Measurements from ENCODE around the gene TCERG1L. TPM values are rescaled to one million over a fixed set of nuclear protein-coding genes. Genes with fewer than 3 reads are reported as not detected.
"Not testable (repeated sequence)": the region's sequence is repeated elsewhere in the genome, so short reads cannot be mapped to it uniquely, and the experiment has no call there.

The TCERG1L gene, protein sequence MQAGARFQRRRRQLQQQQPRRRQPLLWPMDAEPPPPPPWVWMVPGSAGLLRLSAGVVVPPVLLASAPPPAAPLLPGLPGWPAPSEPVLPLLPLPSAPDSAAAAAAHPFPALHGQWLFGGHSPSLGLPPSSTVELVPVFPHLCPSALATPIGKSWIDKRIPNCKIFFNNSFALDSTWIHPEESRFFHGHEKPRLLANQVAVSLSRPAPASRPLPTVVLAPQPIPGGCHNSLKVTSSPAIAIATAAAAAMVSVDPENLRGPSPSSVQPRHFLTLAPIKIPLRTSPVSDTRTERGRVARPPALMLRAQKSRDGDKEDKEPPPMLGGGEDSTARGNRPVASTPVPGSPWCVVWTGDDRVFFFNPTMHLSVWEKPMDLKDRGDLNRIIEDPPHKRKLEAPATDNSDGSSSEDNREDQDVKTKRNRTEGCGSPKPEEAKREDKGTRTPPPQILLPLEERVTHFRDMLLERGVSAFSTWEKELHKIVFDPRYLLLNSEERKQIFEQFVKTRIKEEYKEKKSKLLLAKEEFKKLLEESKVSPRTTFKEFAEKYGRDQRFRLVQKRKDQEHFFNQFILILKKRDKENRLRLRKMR
- not detected for total RNA-seq
- long read RNA-seq = 0 reads

DNA sequence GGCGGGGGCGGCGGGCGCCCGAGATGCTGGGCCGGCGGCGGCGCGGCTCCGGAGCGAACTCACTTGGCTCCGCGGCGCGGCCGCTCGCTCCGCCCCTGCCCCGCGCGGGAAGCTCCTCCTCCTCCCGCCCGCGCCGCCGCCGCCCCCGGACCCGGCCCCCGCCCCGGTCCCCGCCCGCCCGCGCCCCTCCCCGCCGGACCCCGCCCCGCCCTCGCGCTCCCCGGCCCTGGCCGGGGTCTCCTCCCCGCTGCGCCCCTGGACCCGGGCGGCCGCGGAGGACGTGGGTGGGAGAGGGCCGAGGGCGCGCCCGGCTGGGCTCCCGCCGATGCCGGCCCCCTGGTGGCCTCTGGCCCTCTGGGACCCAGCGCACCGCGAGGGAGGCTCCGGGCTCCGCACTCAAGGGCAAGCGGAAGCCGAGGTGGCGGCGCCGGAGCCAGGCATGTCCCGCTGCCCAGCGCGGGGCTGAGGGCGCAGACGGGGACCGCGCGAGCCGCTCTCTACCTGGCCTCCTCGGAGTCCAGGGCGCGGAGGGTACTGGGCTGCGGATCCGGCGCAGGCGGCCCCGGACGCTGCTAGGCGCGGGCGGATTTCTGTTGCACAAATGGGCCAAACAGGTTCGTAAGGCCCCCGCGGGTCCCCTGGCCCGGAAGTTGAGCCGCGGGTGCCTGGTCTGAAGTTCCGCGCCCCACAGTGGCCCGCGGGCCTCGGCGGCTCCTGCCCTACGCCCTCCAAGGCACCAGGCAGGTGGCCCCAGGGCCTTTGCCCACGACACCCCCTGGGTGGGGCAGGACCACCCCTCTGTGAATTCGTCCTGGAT lies at the start of gene TCERG1L:
TCERG1L (minus strand) TSS at position 61 of the 817 bp plus-strand sequence. CDS start 86 bp downstream, outside the sequence.
- intact Hi-C loops (cut with DNase I) = no loop called here
- ATAC-seq (ENCODE audit: poor library complexity) = no peak

DNA sequence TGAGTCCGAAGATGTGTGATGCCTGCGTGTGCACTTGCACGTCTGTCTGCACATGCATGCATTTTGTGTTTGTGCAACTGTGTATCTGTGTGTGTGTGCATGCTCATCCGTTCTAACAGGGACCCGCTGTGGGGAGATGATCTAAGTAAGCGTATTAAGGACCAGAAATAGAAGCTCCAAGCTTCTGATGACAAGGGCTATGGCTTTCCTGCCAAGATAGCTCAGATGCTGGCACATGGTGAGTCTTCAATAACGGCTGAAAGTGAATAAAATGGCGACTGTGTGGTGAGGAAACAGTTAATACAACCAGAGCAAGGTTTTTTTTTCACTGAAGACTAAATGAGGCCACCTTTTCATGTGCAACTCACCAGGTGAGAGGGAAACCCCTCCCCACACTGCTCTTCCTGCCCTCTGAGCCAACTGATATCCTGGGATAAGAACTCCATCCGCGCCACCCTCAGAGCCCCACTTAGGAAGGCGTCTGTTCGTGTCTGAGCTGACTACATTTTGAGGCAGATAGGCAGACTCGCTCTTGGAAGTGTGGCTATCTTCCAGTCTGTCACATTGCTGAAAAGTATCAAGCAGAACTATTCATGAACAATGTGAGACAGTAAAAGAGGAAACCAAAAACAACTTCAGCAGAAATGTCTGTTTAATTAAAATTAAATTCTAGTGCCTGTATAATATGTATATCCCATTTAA lies 47.4 kb upstream of the TCERG1L start:
- ATAC-seq (ENCODE audit: poor library complexity) (no peak), DNase-seq (no peak)
- intact Hi-C loops (cut with DNase I) = no loop called here

More for the DNA sequence above, at the start of gene TCERG1L:
- no peak for DNase-seq

DNA sequence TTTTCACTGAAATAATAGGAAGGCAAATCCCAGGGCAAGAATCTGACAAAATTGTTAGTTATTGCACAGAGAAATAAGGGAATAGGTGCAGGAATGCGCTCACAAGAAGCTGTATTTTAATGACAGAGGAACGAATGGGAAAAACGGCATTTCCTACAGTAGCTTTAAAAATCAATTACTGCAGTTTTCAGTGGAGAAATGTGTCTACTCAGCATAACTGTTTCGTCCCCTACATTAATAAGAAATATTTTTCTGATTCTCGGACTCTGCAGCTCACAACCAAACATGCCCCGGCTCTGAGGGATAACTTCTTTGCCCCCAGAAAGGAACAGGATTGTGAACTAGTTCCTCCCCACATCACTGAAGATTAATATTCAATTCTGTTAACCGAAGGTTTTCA lies 44.9 kb upstream of the TCERG1L start:
- intact Hi-C loops (cut with DNase I) = no loop called here
- ATAC-seq (ENCODE audit: poor library complexity) (no peak), DNase-seq (no peak)

DNA sequence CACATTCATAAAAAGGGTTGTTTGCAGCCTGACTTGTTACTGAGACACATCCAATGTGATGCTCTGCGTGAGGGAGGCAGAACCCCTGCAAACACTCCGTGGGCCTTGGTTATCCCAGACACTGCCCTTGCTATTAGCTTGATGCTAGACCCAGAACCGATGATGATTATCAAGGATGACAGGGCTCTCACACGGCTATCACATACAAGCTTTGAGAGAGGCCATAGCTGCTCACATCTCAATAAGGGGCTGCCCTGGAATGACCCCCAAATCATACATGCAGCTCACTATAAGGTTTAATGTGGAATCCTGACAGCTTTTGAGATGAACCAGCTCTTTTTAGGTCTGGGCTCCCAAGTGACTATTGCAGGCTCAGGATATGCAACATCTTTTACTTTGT lies 44.4 kb upstream of the TCERG1L start:
- intact Hi-C loops (cut with DNase I) = no loop called here
- DNase-seq = no peak
- no peak for ATAC-seq (ENCODE audit: poor library complexity)

DNA sequence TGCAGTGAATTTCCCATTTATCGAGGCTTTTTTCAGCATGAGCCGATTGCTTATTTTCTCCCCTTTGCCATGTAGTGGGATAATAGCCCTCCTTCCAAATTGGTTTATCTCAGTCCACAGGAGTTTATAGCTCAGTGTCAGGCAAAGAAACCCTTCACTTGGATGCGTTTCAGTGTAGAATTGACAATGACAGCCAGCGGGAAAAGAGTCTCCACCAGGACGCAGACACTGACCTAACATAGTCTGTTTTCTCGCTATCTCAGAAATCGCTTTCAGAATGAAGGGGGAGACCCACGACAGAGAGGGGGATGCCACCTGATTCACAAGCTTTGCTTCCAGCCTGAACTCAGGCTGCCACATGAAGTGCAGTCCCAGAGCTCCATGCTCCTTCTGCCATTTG lies 43.5 kb upstream of the TCERG1L start:
- no peak for ATAC-seq (ENCODE audit: poor library complexity)
- intact Hi-C loops (cut with DNase I) = no loop called here
- DNase-seq = no peak

DNA sequence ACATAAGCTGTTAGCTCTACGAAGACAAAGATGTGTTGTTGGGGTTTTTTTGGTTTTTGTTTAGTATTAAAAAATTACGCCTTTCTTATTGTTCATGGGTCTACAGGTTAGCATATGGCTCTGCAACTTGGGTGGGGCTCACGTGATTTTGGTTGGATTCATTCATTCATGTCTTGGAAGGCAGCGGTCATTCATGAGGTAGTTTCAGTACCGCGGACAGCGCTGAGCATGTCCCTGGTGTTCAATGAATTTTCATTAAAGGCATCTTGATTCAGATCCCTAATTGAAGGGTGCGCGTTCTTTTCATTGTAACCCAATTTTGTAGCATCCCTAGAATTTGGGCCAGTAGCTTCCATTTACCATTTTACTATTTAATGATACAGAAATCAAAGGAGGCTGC lies 42.9 kb upstream of the TCERG1L start:
- intact Hi-C loops (cut with DNase I) = no loop called here
- DNase-seq (no peak), ATAC-seq (ENCODE audit: poor library complexity) (no peak)

DNA sequence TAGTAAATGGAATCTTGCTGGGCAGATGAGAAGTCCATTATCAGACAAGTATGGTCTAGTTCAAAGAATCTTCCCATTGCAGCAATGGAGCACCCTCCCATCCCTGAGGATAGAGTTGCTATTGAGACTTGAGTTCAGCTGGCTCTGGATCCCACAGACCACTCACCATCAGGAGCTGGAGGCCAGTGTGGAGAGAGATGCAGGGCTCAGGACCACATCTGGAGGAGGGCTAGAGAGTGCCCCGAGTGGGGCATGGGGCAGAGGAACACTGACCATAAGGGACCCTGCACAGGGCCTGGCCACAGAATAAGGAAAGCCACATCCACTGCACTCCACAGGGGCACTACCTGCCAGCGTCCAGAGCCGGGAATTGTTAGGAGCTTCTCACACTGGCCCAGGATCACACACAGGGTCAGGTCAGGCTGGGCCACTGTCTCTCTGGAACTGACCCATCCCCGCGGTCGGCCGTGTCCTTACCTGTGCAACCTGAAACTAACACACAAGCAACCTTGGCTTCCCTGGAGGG lies 41.3 kb upstream of the TCERG1L start:
- ATAC-seq (ENCODE audit: poor library complexity) (no peak), DNase-seq (no peak)
- intact Hi-C loops (cut with DNase I) = no loop called here

DNA sequence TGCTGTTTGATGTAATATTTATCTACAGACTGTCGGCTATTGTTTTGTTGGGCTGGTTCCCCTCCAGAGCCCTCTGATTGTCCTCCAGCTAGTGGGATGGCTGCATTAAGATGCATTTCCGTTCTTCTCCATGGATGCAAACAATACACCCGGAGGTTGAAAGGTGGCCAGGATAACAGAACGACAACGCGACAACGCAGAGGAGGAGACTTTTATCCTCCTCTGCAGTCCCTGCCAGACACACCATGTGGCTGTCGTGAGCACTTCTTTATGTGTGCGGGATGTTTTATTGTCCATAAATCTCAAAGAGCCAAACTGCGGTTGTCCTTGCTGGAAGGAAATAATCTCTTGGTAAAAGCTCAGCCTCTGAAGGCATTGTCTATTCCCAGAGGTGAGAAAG lies 39.1 kb upstream of the TCERG1L start:
- DNase-seq (no peak), ATAC-seq (ENCODE audit: poor library complexity) (no peak)
- intact Hi-C loops (cut with DNase I) = no loop called here

DNA sequence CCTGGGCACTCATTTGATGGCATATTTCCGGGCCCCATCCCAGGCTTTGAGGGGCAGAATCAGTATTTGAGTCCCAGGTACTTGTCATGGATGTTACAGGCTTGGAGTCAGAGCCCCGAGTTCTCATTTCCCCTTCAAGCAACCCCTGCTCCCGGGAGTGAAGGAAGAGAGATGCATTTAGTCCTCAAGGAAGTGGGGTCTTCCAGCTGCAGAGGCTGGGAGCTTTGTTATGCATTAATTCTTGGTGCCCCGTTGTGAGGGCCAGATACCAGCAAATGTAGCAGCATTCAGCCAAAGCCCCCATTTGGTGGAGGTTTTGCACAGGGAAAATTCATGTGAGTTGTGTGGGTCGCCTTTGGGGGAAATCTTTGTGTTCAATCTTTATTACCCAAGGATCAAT lies 38.7 kb upstream of the TCERG1L start:
- DNase-seq (no peak), ATAC-seq (ENCODE audit: poor library complexity) (no peak)
- intact Hi-C loops (cut with DNase I) = no loop called here

DNA sequence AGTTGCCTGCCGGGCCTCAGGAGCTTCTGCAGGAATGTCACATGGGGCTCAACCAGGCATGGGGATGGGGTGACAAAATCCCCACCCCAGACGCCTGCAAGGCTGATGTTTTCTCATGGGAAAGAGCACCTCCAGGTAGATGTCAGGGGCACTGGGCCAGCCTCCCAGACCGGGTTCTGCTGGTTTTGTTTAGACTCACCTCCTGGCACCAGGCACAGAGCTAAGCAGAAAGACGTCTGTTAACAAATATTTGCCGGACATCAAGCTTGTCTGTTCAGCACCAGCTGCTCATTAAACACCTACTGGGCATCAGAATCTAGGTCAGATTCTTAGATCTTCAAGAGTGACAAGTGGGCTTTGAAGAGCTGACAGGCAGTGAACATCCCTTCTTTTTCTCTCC lies 34.9 kb upstream of the TCERG1L start:
- DNase-seq (no peak), ATAC-seq (ENCODE audit: poor library complexity) (no peak)
- intact Hi-C loops (cut with DNase I) = no loop called here

DNA sequence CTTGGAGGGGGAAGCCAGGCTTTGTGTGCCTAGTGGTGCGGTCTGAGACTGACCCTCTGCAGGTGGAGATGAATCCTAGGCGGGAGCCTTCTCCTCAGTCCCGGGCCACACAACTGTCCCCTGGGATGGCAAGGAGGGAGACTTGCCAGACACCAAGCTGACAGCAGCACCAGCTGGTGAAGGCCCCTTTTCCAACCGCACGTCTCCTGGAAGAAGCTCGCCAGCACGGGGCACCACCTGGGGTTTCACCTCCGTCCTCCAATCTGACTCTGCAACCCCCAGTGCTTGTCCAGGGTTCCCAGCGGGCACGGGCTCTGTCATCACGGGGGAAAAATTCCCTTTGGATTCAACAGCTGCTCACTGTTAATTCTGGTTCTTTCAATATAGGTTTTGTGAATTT lies 34.2 kb upstream of the TCERG1L start:
- DNase-seq (no peak), ATAC-seq (ENCODE audit: poor library complexity) (no peak)
- intact Hi-C loops (cut with DNase I) = no loop called here

DNA sequence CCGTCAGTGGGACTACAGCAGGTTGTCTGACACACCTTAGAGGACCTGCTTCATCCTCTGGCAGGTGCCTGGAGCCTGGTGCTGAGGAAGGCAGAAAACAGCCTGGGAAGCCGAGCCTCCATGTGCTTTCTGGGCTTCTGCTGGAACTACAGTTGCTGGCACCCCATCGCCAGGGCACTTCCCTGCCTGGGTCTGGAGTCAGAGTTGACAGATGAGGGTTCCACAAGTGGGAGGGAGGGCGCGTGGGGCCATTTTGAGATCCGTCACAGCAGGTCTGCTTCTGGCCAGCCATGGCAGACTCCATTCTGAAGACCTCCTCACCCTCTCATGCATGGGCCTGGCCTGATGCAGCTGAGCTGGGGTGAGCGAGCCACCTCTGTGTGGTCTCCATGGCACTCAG lies 33.2 kb upstream of the TCERG1L start:
- intact Hi-C loops (cut with DNase I) = no loop called here
- no peak for DNase-seq
- no peak for ATAC-seq (ENCODE audit: poor library complexity)

DNA sequence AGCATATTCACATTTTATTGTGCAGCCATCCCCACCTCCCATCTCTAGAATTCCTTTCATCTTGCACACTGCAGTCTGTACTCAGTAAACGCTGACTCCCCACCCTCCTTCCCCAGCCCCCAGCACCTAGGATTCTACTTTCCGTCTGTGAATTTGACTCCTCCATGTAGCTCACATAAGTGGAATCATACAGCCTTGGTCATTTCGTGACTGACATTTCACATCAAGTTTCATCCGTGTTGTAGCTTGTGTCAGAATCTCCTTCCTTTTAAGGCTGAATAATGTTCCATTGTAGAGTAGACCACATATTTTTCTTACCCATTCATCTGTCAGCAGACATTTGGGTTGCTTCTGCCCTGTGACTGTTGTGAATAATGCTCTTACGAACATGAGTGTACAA lies 26.2 kb upstream of the TCERG1L start:
- DNase-seq (no peak), ATAC-seq (ENCODE audit: poor library complexity) (no peak)
- intact Hi-C loops (cut with DNase I) = no loop called here

DNA sequence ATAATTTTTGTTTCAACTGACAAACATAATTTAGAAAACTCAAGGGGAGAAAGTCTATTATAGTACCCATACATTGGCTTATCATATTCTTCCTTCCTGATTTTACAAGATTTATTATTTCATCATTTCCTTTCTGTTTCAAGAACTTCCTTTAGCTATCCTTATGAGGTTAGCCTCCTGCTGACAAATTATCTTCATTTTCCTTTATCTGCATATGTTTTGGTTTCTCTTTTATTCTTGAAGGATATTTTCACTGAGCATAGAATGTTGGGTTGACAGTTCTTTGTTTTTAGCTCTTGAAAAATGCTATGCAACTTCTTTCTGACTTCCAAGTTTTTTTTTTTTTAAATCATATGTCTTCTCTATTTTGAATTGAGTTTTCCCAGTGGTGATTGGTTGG lies 21.3 kb upstream of the TCERG1L start:
- DNase-seq (no peak), ATAC-seq (ENCODE audit: poor library complexity) (no peak)
- intact Hi-C loops (cut with DNase I) = no loop called here

DNA sequence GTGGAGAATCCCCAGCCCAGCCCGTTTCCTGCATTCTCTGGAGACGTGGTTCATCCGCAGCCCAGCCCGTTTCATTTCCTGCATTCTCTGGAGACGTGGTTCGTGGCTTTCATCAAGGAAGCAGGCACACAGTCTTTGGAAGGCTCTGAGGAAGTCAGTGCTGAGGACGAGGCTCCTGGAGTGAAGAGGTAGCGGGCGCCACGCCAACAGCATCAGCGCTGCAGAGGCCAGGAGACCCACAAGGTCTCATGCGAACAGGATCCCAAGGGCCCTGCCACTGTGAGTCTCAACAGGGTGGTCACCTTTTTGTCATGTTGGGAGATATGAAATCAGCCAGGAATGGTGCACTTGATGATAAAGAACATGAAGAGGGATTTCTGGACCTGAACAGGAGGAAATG lies 12.4 kb upstream of the TCERG1L start:
- ATAC-seq (ENCODE audit: poor library complexity) = no peak
- no peak for DNase-seq
- intact Hi-C loops (cut with DNase I) = no loop called here

DNA sequence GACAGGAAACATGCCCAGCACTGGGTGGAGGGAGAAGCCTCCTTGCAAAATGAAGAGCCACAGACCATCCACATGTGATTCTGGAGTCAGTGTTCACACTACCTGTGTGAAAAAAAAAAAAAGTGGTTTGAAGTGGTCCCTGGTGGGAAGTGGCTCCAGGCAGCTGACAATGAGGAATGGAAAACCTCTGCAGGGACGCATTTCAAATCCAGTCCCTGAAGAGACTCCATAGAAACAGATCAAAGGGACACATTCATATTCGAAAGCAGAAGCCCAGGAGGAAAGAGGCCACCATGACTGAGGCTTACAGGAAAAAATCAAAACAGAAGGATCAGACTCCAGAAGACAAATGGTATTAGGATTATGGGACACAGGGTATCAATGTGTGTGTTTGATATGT lies 11.5 kb upstream of the TCERG1L start:
- DNase-seq (no peak), ATAC-seq (ENCODE audit: poor library complexity) (no peak)
- intact Hi-C loops (cut with DNase I) = no loop called here

DNA sequence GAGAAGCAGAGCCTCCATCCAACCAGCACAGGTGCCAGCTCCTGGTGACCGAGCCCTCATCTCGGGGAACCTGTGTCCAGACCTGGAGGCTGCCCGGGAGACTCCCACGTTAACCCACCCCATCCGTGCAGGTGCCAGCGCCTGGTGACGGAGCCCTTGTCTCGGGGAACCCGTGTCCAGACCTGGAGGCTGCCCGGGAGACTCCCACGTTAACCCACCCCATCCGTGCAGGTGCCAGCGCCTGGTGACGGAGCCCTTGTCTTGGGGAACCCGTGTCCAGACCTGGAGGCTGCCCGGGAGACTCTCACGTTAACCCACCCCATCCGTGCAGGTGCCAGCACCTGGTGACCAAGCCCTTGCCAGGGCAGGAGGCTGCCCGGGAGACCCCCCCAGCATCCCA lies 11.1 kb upstream of the TCERG1L start:
- ATAC-seq (ENCODE audit: poor library complexity); DNase-seq; intact Hi-C loops (cut with DNase I): not testable (repeated sequence)

DNA sequence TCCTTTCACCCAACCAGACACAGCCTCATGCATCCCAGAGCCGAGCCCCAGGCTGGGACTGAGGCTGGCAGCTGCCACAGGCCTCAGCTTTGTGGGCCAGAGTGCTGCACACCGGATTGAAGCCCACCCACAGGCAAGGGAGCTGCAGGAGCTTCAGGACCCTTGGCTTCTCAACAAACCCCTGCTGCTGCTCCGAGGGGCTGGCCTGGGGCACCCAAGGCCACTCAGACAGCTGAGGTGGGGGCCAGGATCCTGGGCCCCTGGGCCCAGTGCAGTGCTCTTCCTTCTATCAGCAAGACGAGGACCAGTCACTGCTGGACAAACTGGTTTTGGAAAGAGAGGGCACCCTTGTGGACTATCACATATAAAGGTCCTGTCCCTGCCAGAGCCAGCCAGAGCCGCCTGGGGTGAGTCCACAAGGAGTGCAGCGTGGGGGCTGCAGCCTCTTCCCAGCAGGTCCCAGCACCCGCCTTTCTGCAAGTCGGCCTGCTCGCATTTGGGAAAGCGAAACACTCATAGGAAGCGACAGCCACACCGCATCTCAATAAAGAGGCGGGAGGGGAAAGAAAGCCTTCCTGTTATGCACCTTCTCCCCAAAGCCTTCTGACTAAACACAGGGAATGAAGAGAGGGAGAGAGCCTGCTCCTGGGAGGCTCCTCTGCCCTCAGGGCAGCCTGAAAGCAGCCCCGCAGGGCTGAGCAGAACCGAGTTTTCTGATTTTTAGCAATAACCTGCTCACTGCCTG lies 9.5 kb upstream of the TCERG1L start:
- DNase-seq = no peak
- intact Hi-C loops (cut with DNase I) = no loop called here
- no peak for ATAC-seq (ENCODE audit: poor library complexity)

All from Right ventricle myocardium superior (tissue), 1 donor.